Right kidney (tissue), 9 donors: ENCODE data around the gene BNIPL.

Experiments
- DNase-seq: peaks from one replicate; pipeline ENCODE4 v3.0.0-alpha.2; 2016
- long read RNA-seq, 8 donors: transcript quantifications; one replicate each; lab custom pipeline, GENCODE V29; 2026

The BNIPL gene
- long read RNA-seq, donor 1 = 0 reads
- long read RNA-seq, donor 2 = 0 reads
- long read RNA-seq, donor 3 = 0 reads
- long read RNA-seq, donor 4, partial matches to known transcripts = 0 of 1 reads
- long read RNA-seq, donor 4, other reads (novel, unspliced or antisense) = 0 of 1 reads
- long read RNA-seq, donor 5, partial matches to known transcripts = 0 of 1 reads
- long read RNA-seq, donor 5, other reads (novel, unspliced or antisense) = 0 of 1 reads
- long read RNA-seq, donor 6, partial matches to known transcripts = 0 of 1 reads
- long read RNA-seq, donor 6, other reads (novel, unspliced or antisense) = 0 of 1 reads
- long read RNA-seq, donor 7, partial matches to known transcripts = 0 of 1 reads
- long read RNA-seq, donor 7, other reads (novel, unspliced or antisense) = 0 of 1 reads
- long read RNA-seq, donor 8 = 0 reads

- no peak for DNase-seq
Measured at GRCh38 chr1:151036356-151036755, at the start of gene BNIPL. TSS of gene BNIPL (plus strand) at chr1:151036586. CDS start at chr1:151036726, 140 bp downstream.

GRCh38 chr1:150987924-150988323 lies 48.5 kb upstream of the BNIPL start:
- no peak for DNase-seq

GRCh38 chr1:150992626-150993025 lies 43.8 kb upstream of the BNIPL start:
- no peak for DNase-seq

GRCh38 chr1:150994248-150994647 lies 42.1 kb upstream of the BNIPL start:
- DNase-seq = no peak

- DNase-seq = no peak
Measured at GRCh38 chr1:150995460-150995859, 40.9 kb upstream of the BNIPL start.

- peak; percentile 56 for DNase-seq
Measured at GRCh38 chr1:150995896-150996295, 40.5 kb upstream of the BNIPL start.

GRCh38 chr1:150997126-150997872 lies 39.1 kb upstream of the BNIPL start:
- DNase-seq = no peak

- no peak for DNase-seq
Measured at GRCh38 chr1:150997949-150998348, 38.4 kb upstream of the BNIPL start.

GRCh38 chr1:150999051-150999674 lies 37.2 kb upstream of the BNIPL start:
- no peak for DNase-seq

GRCh38 chr1:150999926-151000325 lies 36.5 kb upstream of the BNIPL start:
- no peak for DNase-seq

- no peak for DNase-seq
Measured at GRCh38 chr1:151000408-151000807, 36.0 kb upstream of the BNIPL start.

- no peak for DNase-seq
Measured at GRCh38 chr1:151001602-151002001, 34.8 kb upstream of the BNIPL start.

- no peak for DNase-seq
Measured at GRCh38 chr1:151002051-151002450, 34.3 kb upstream of the BNIPL start.

- DNase-seq = no peak
Measured at GRCh38 chr1:151002611-151003010, 33.8 kb upstream of the BNIPL start.

- no peak for DNase-seq
Measured at GRCh38 chr1:151003180-151003579, 33.2 kb upstream of the BNIPL start.

GRCh38 chr1:151005729-151006319 lies 30.6 kb upstream of the BNIPL start:
- DNase-seq = peak; percentile 34

- peak; percentile 83 for DNase-seq
Measured at GRCh38 chr1:151006327-151007052, 29.9 kb upstream of the BNIPL start, which contains the start of gene MINDY1. TSS of gene MINDY1 (minus strand) at chr1:151006902. CDS start at chr1:151002617, 4,285 bp downstream.

GRCh38 chr1:151007853-151008243 lies 28.5 kb upstream of the BNIPL start:
- no peak for DNase-seq

- DNase-seq = peak; percentile 90
Measured at GRCh38 chr1:151008244-151009205, 27.9 kb upstream of the BNIPL start, which contains the start of gene PRUNE1. TSS of gene PRUNE1 (plus strand) at chr1:151008449. CDS start at chr1:151008633, 184 bp downstream.

GRCh38 chr1:151009206-151009587 lies 27.2 kb upstream of the BNIPL start:
- no peak for DNase-seq
